GM19035 (cell line): ENCODE results near the gene MTG1.
"Not testable (repeated sequence)": the region's sequence is repeated elsewhere in the genome, so short reads cannot be mapped to it uniquely, and the experiment has no call there.

ENCODE experiments used
- ATAC-seq: cut with Tn5 transposase; IDR thresholded peaks from one replicate; pipeline ENCODE4 v1.9.1; 2021; ENCODE audit not compliant: unreplicated experiment

The MTG1 gene

GRCh38 chr10:133358925-133359310 is 35.0 kb upstream of the MTG1 start:
- ATAC-seq, result no peak

- no peak for ATAC-seq
Observed at GRCh38 chr10:133359554-133359971, 34.4 kb upstream of the MTG1 start.

GRCh38 chr10:133359972-133360610 is 33.9 kb upstream of the MTG1 start:
- ATAC-seq, result no peak

GRCh38 chr10:133361227-133361626 is 32.7 kb upstream of the MTG1 start:
- no peak for ATAC-seq

GRCh38 chr10:133361773-133362441 is 32.0 kb upstream of the MTG1 start:
- ATAC-seq, result no peak

GRCh38 chr10:133362846-133363245 is 31.1 kb upstream of the MTG1 start:
- ATAC-seq, result no peak

- ATAC-seq, result no peak
Observed at GRCh38 chr10:133364645-133365431, 29.1 kb upstream of the MTG1 start.

- ATAC-seq, result no peak
Observed at GRCh38 chr10:133365461-133366129, 28.4 kb upstream of the MTG1 start.

GRCh38 chr10:133366130-133366478 is 27.9 kb upstream of the MTG1 start:
- ATAC-seq, result no peak

GRCh38 chr10:133366751-133367150 is 27.2 kb upstream of the MTG1 start:
- no peak for ATAC-seq

GRCh38 chr10:133367461-133367860 is 26.5 kb upstream of the MTG1 start:
- not testable (repeated sequence) for ATAC-seq

GRCh38 chr10:133368153-133368552 is 25.8 kb upstream of the MTG1 start:
- ATAC-seq, result no peak

GRCh38 chr10:133370030-133370786 is 23.7 kb upstream of the MTG1 start:
- no peak for ATAC-seq

- ATAC-seq, result no peak
Observed at GRCh38 chr10:133372507-133372906, 21.4 kb upstream of the MTG1 start.

- ATAC-seq, result peak; percentile 94
Observed at GRCh38 chr10:133373174-133374090, 20.5 kb upstream of the MTG1 start, which contains the start of gene ECHS1. ECHS1 (minus strand) TSS chr10:133373354; CDS start chr10:133373333, 21 bp downstream.

- ATAC-seq, result no peak
Observed at GRCh38 chr10:133375357-133376115, 18.4 kb upstream of the MTG1 start.

GRCh38 chr10:133376183-133376582 is 17.8 kb upstream of the MTG1 start:
- ATAC-seq, result not testable (repeated sequence)

- ATAC-seq, result no peak
Observed at GRCh38 chr10:133377025-133377817, 16.7 kb upstream of the MTG1 start.
